Mucosa of descending colon (tissue), 3 donors: ENCODE results near the gene ISG20. TPM values are rescaled to one million over a fixed set of nuclear protein-coding genes. Genes with fewer than 3 reads are reported as not detected.

ENCODE experiments used
- ATAC-seq: fragments of 200-7000 bp; cut with Tn5 transposase; one replicate; pipeline ENCODE4 v1.9.1; 2020; ENCODE audit warnings: mild to moderate bottlenecking, moderate library complexity
- DNase-seq, 3 donors: peaks; one replicate each; pipeline ENCODE4 v3.0.0-alpha.2; 2020
- H3K36me3 ChIP-seq: fragments of 200-600 bp; one replicate; pipeline ENCODE4 v1.8.0; 2021; ENCODE audit warnings: low read depth, mild to moderate bottlenecking
- H3K4me1 ChIP-seq: fragments of 200-600 bp; one replicate; pipeline ENCODE4 v1.8.0; 2021; ENCODE audit warnings: low read depth, mild to moderate bottlenecking
- H3K4me3 ChIP-seq: fragments of 200-600 bp; one replicate; pipeline ENCODE4 v1.8.0; 2021; ENCODE audit warnings: mild to moderate bottlenecking
- H3K9me3 ChIP-seq: fragments of 200-600 bp; one replicate; pipeline ENCODE4 v1.8.0; 2021; ENCODE audit warnings: mild to moderate bottlenecking
- intact Hi-C, 2 donors: fragments of 100-400 bp; cut with DNase I in 1 of 2; cut with micrococcal nuclease in 1 of 2; formaldehyde crosslinking; loops; one replicate each; pipeline versions ENCODE4 v1.11.0 to v1.11.1; 2022; cut with DNase I, micrococcal nuclease
- total RNA-seq, 3 donors: library from RNA; stranded (reverse); fragmentation: NEBNext Ultra II Directional in 2 of 3; extraction: Animal tissue kit (Norgen Biotek cat#: 25700) in 2 of 3; gene quantifications; one replicate each; pipeline versions ENCODE4 v1.2.1 to v1.2.4, GENCODE V29; 2021 to 2023
- TF ChIP-seq, protein P1 (sequence below): fragments of 200-600 bp; IDR thresholded peaks from one replicate; pipeline ENCODE4 v1.8.0; 2022; ENCODE audit warnings: antibody characterized with exemption, mild to moderate bottlenecking
- donor health status: DM: no; HTN: no; CAD: no; lungs with moderate emphysema.
- donor health status: DM: no; HTN: no; CAD: no.
- donor health status: DM: no; HTN: yes; CAD: no.

Gene ISG20
- total RNA-seq, 3 donors from 2014 or later, result 32.2 to 69.0 (median 55.4) TPM

DNA sequence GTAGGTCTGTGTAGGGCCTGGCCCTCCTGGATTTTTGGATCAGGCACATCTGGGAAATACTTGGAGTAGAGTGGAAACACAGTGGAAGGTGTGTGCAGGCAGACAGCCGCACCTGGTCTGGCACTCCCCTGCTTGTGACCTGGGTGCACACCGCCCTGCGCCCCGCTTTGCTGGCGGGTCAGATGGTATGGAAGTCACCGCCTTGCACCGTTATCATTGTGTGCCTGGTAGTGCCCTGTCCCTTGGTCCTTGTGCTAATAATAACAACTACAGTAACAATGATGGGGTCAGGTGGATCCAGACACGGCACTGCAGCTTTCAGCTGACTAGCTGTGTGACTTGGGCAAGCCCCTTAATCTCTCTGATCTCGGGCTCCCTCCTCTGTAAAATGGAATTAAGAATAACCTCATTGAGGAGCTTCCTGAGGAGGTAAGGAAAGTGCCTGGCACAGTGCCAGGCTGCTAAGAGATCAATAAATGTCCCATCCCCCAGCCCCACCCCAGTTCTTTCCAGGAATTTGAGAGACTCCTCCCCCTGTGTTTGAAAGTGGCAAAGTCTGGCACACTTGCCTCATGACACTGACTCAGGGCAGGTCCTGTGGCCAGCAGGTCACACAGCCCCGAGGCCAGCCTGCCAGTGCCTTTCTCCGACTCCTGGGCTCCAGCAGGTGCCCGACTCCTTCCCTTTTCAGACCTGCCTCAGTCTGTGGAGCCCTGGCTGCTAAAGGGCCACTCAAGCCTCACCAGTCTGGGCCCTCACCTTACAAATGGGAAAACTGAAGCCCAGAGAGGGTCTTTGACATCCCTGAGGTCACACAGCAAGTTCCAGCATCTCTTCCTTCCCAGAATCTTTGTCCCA is 9.8 kb downstream of the ISG20 start:
- Histone ChIP-seq H3K4me1 (peaks cover 27% of the 10 kb centered on the region), H3K4me3 (no peak overlapping the region), H3K36me3 (no peaks in the 10 kb centered on the region), H3K9me3 (no peaks in the 10 kb centered on the region)
- intact Hi-C loops, result no loop called here
- TF ChIP-seq, protein P1, sequence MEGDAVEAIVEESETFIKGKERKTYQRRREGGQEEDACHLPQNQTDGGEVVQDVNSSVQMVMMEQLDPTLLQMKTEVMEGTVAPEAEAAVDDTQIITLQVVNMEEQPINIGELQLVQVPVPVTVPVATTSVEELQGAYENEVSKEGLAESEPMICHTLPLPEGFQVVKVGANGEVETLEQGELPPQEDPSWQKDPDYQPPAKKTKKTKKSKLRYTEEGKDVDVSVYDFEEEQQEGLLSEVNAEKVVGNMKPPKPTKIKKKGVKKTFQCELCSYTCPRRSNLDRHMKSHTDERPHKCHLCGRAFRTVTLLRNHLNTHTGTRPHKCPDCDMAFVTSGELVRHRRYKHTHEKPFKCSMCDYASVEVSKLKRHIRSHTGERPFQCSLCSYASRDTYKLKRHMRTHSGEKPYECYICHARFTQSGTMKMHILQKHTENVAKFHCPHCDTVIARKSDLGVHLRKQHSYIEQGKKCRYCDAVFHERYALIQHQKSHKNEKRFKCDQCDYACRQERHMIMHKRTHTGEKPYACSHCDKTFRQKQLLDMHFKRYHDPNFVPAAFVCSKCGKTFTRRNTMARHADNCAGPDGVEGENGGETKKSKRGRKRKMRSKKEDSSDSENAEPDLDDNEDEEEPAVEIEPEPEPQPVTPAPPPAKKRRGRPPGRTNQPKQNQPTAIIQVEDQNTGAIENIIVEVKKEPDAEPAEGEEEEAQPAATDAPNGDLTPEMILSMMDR, result no peak
- peak; percentile 85 for ATAC-seq
- peak; percentile 64 to 74 (median 74) for DNase-seq

DNA sequence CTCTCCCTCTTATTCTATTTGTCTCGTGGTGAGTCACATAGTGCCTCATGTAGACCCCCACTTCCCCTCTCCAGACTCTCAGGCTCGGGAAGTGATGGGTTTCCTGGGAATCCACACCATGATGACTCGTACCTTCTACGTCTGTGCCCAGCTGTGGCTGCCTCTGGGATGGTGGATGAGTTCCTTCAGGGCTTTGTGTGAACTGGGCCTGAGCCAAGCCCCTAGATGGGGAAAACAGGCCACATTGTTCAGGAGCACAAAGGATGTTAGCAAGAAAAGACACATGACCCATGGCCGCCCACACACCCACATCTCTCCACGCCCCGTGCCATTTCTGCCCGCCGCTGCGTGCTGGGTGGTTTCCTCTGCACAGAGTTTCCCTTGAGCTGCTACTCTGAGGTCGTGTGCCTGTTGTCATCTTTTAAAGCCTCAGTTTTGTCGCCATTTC is 10.5 kb downstream of the ISG20 start:
- intact Hi-C loops, result no loop called here
- ATAC-seq (peak; percentile 59), DNase-seq (peak; percentile 28 to 76 (median 63))
- Histone ChIP-seq H3K36me3 (no peaks in the 10 kb centered on the region), H3K9me3 (no peaks in the 10 kb centered on the region), H3K4me3 (no peak overlapping the region), H3K4me1 (peaks cover 27% of the 10 kb centered on the region)
- TF ChIP-seq, protein P1, result no peak

DNA sequence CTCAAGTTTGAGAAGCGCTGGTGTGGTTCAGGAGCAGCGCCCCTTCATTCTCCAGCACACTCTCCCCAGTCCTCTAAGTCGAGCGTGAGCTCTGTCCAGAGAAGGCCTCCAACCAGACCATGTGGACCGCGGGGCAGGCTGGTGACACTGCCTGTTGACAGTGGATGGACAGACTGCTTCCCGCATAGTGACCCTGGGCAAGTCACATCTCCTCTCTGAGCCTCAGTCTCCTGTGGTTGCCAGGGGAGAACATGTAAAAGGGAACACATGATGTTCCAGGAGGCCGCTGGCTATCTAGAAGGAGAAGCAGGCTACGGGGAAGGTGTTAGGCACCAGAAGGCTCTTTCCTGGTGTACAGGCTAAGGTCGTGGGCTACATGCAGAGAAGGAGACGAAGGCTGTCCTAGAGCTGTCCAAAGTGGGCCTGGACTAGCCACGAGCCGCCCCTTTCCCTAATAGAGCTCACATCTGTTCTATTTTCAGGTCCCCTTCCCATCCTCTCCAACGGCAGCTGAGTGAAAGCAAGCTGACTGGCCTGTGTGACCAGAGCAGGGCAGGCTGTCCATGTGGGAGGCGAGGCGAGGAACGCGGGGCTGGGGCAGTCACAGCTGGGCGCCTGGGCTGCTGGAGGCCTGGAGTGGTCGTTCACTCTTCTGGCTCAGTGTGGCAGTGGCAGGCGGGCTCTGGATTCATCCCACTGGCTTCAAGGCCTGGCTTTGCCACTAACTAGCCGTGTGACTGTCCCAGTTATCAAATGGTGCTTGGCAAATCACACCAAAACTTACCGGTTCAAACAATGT is 11.1 kb downstream of the ISG20 start:
- no peaks in the 10 kb centered on the region for H3K9me3 ChIP-seq
- ATAC-seq, result no peak

DNA sequence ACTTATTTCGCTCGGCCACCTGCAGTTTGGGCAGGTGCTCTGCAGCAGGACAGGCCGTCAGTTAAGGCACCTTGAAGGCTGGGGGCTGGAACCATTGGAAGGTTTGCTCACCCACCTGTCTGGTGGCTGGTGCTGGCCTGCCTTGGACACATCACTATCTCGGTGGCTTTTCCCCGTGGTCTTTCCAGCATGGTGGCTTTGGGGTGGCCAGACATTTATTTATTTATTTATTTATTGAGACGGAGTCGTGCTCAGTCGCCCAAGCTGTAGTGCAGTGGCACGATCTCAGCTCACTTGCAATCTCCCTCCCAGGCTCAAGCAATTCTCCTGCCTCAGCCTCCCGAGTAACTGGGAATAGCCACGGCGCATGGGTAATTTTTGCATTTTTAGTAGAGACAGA is 11.7 kb downstream of the ISG20 start:
- DNase-seq, result peak in 1 of 3 donors; percentile 0
- H3K36me3 ChIP-seq, result no peaks in the 10 kb centered on the region
- H3K4me1 ChIP-seq, result peaks cover 27% of the 10 kb centered on the region
- no peaks in the 10 kb centered on the region for H3K9me3 ChIP-seq
- intact Hi-C loops, result loop anchor here in 1 of 2 donors (10.0 kb wide), 1 partner anchor 184 kb away; no protein-coding TSS in a partner anchor
- no peak overlapping the region for H3K4me3 ChIP-seq
- no peak for ATAC-seq
- TF ChIP-seq, protein P1, result no peak

More for the DNA sequence above, 11.1 kb downstream of the ISG20 start:
- no peaks in the 10 kb centered on the region for H3K36me3 ChIP-seq
- intact Hi-C loops, result loop anchor here in 1 of 2 donors (10.0 kb wide), 1 partner anchor 185 kb away; no protein-coding TSS in a partner anchor
- H3K4me1 ChIP-seq, result peaks cover 27% of the 10 kb centered on the region
- no peak overlapping the region for H3K4me3 ChIP-seq
- peak in 1 of 3 donors; percentile 1 for DNase-seq
- TF ChIP-seq, protein P1, result no peak

DNA sequence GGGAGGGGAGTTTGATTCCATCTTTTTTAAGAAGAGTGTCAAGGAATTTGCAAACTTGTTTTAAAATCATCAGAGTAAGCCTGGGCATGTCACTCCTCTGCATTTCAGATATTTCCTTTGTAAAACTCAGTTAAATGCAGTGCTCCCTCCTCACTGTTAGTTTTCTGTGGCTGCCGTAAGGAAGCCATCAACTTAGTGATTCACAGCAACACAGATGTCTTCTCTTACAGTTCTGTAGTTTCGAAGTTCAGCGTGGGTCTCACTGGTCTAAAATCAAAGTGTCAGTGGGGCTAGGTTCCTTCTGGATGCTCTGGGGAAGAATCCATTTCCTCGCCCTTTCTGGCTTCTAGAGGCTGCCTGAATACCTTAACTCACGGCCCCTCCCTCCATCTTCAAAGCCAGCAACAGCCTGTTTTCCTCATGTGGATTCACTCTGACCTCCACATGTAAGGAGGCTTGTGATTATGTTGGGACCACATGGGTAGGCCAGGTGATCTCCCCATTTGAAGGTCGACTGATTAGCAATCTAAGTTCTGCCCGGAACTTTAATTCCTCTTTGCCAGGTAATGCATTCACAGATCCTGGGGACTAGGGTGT is 12.4 kb downstream of the ISG20 start:
- intact Hi-C loops, result loop anchor here in 1 of 2 donors (10.0 kb wide), 1 partner anchor 184 kb away; no protein-coding TSS in a partner anchor
- Histone ChIP-seq H3K36me3 (no peaks in the 10 kb centered on the region), H3K9me3 (no peaks in the 10 kb centered on the region), H3K4me1 (peaks cover 27% of the 10 kb centered on the region), H3K4me3 (no peak overlapping the region)
- DNase-seq (no peak), ATAC-seq (no peak)
- TF ChIP-seq, protein P1, result no peak
